ENCODE results near the gene TOX4. TPM values are rescaled to one million over a fixed set of nuclear protein-coding genes. Genes with fewer than 3 reads are reported as not detected.
A peak's percentile ranks its signal among the peaks of the same experiment; 100 is the strongest.

Gene TOX4
- total RNA-seq, 4 donors from 2014 or later = 36.2 to 51.3 (median 48.4) TPM

- intact Hi-C loops (cut with DNase I) = no loop called here
- H3K27me3 ChIP-seq = no peaks in the 10 kb centered on the region
- H3K4me3 ChIP-seq = peak overlapping the region; percentile 61 to 93 (median 88)
- no peaks in the 10 kb centered on the region for H3K9me3 ChIP-seq
- 0% methylated on average over 13 to 15 of the region's 17 CpGs for WGBS, 2 donors
- H3K36me3 ChIP-seq = peaks cover 0 to 27% (median 0%) of the 10 kb centered on the region in 3 donors
- H3K27ac ChIP-seq = peak overlapping the region; percentile 92 to 99 (median 96)
- TF ChIP-seq, protein P1, sequence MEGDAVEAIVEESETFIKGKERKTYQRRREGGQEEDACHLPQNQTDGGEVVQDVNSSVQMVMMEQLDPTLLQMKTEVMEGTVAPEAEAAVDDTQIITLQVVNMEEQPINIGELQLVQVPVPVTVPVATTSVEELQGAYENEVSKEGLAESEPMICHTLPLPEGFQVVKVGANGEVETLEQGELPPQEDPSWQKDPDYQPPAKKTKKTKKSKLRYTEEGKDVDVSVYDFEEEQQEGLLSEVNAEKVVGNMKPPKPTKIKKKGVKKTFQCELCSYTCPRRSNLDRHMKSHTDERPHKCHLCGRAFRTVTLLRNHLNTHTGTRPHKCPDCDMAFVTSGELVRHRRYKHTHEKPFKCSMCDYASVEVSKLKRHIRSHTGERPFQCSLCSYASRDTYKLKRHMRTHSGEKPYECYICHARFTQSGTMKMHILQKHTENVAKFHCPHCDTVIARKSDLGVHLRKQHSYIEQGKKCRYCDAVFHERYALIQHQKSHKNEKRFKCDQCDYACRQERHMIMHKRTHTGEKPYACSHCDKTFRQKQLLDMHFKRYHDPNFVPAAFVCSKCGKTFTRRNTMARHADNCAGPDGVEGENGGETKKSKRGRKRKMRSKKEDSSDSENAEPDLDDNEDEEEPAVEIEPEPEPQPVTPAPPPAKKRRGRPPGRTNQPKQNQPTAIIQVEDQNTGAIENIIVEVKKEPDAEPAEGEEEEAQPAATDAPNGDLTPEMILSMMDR (IDR thresholded peaks at IDR 0.05) = no peak
- TF ChIP-seq POLR2A (IDR thresholded peaks at IDR 0.05) = no peak
- DNase-seq = no peak
- H3K4me1 ChIP-seq = peaks cover 12 to 53% (median 16%) of the 10 kb centered on the region in 3 donors
Observed at GRCh38 chr14:21455592-21455911, 21.4 kb upstream of the TOX4 start.

DNA sequence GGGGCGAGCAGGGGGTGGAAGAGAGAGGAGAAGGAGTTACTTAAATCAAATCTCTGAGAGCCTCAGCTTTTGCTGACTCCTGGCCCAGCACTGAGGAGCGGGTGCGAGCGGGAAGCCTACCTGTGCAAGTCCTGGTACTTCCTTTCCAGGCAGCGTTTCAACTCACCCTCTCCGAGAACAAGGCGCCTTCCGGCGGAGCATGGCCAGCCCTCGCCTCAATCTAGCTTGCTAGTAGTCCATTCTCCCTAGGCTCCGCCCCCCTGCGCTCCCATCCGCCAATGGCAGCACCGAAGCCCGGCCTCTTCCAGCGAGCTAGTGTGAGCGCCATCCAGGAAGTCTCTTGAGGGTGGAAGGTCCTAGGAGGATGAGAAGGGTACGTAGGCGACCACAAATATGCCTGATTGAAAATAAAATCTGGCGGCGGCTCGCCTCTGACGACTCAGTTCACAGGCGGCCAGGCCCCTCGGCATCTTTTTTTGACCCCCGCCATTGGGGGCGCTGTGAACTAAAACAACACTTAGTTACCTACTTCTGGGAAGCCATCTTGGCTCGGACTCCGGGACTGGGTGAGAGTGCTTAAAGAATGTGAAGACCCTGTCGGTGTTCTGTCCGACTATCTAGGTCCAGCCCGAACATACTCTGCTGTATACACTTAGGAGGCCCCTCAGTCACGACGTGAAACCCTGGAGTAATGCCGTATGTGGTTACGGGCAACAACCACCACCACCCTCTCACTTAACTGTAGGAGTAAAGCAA lies 20.9 kb upstream of the TOX4 start, which contains the start of gene CHD8:
CHD8 (minus strand) TSS at position 212 of the 756 bp plus-strand sequence. CDS start 24,480 bp downstream, outside the sequence.
- peak within 1 kb of the TSS; percentile 92 to 99 (median 96) for H3K27ac ChIP-seq
- no peaks in the 10 kb centered on the region for H3K9me3 ChIP-seq
- H3K27me3 ChIP-seq = no peaks in the 10 kb centered on the region
- H3K36me3 ChIP-seq = peaks cover 0 to 33% (median under 1%) of the 10 kb centered on the region in 3 donors
- WGBS, 2 donors = 1 to 2% methylated on average over 25 to 27 of the region's 36 CpGs
- peaks cover 12 to 47% (median 16%) of the 10 kb centered on the region in 3 donors for H3K4me1 ChIP-seq
- H3K4me3 ChIP-seq = peak within 1 kb of the TSS; percentile 61 to 93 (median 88)
- peak; percentile 96 for DNase-seq
- peak in 2 of 4 donors; percentile 54 to 77 for TF ChIP-seq POLR2A (IDR thresholded peaks at IDR 0.05)
- TF ChIP-seq, protein P1 (IDR thresholded peaks at IDR 0.05) = peak; percentile 46 to 72 (median 54)
- intact Hi-C loops (cut with DNase I) = no loop called here

DNA sequence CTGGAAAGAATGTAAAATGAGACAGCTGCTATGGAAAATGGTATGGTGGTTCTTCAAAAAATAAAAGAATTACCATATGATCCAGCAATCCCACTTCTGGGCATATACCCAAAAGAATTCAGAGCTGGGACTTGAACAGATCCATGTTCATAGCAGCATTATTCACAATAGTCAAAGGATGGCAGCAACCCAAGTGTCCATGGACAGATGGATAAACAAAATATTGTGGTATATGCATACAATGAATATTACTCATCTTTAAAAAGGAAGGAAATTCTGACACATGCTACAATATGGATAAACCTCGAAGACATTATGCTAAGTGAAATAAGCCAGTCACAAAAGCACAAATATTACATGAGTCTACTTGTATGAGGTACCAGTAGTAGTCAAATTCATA lies 9.4 kb upstream of the TOX4 start:
- Histone ChIP-seq H3K4me3 (no peak overlapping the region), H3K27ac (no peak overlapping the region), H3K36me3 (peaks cover 0 to 97% (median 35%) of the 10 kb centered on the region in 3 donors), H3K4me1 (no peaks in the 10 kb centered on the region), H3K9me3 (no peaks in the 10 kb centered on the region), H3K27me3 (no peaks in the 10 kb centered on the region)
- DNase-seq = no peak
- intact Hi-C loops (cut with DNase I) = no loop called here
- no peak for TF ChIP-seq POLR2A (IDR thresholded peaks at IDR 0.05)
- TF ChIP-seq, protein P1 (IDR thresholded peaks at IDR 0.05) = no peak
- whole genome bisulfite sequencing, 2 donors = 37 to 41% methylated on average over 1 of the region's 1 CpG

DNA sequence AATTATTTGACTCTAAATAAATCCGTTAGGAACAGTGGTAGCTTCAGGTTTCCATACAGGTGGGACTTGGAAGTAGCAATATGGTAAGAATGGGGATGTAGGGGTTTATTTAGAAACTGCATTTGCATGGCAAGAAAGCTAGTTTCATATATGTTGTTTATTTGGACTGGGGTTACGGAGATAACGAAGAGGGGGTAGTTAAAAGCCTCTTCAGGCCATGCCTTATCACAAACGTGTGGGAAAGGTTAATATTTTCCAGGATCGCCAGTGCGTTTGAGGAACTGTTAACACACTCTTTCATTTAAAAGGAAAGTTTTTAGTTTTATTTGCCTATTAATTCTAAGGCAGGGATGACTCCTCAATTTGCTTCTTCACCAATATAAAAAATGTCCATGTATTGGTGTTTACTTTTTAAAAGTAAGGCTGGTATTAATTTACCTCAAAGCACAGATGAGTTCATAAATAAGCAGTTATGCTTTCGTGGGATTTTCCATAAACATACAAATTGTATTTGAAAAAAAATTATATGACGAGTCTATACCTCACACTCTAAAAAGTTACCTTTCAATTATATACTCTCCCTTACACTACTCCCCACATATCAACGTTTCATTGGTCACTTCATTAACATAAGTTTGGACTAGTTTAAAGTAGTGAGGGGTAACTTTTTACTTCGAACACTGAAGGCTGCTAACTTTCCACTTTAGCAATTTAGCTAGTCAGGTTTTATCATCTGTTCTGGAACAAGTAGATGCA lies 1.1 kb upstream of the TOX4 start:
- TF ChIP-seq, protein P1 (IDR thresholded peaks at IDR 0.05) = no peak
- TF ChIP-seq POLR2A (IDR thresholded peaks at IDR 0.05) = no peak
- Histone ChIP-seq H3K4me3 (peak overlapping the region; percentile 64 to 90 (median 77)), H3K36me3 (peaks cover 0 to 53% (median 2%) of the 10 kb centered on the region in 3 donors), H3K27me3 (no peaks in the 10 kb centered on the region), H3K4me1 (peaks cover 10 to 34% (median 16%) of the 10 kb centered on the region in 3 donors), H3K27ac (peak overlapping the region; percentile 92 to 96 (median 95)), H3K9me3 (no peaks in the 10 kb centered on the region)
- WGBS, 2 donors = 29 to 30% methylated on average over 10 of the region's 10 CpGs
- no peak for DNase-seq
- intact Hi-C loops (cut with DNase I) = no loop called here

DNA sequence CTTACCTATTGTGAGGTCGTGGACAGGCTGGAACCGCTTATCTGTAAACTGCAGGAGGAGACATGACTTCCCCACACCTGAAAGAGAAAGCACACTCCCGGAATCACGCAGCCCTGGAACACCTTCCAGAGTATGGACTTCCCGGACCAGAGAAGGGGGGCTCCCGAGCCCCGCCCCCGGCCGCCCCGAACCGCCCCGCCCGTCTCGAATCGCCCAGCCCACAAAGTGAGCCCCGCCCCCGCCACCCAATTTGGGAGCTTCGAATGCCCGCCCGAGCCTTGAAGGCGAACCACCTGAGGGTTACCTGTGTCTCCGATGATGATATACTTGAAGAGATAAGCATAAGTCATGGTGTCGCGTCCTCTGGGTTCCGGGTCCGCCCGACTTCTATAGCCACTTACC lies 471 bp upstream of the TOX4 start:
- Histone ChIP-seq H3K9me3 (no peaks in the 10 kb centered on the region), H3K36me3 (peaks cover 0 to 53% (median 7%) of the 10 kb centered on the region in 3 donors), H3K27ac (peak overlapping the region; percentile 92 to 96 (median 95)), H3K27me3 (no peaks in the 10 kb centered on the region), H3K4me1 (peaks cover 10 to 34% (median 16%) of the 10 kb centered on the region in 3 donors), H3K4me3 (peak overlapping the region; percentile 64 to 90 (median 77))
- TF ChIP-seq POLR2A (IDR thresholded peaks at IDR 0.05) = no peak
- TF ChIP-seq, protein P1 (IDR thresholded peaks at IDR 0.05) = no peak
- WGBS, 2 donors = 0 to 1% methylated on average over 9 to 11 of the region's 27 CpGs
- no peak for DNase-seq
- intact Hi-C loops (cut with DNase I) = no loop called here
